ENCODE data around the gene NOTCH2.

The NOTCH2 gene

DNA sequence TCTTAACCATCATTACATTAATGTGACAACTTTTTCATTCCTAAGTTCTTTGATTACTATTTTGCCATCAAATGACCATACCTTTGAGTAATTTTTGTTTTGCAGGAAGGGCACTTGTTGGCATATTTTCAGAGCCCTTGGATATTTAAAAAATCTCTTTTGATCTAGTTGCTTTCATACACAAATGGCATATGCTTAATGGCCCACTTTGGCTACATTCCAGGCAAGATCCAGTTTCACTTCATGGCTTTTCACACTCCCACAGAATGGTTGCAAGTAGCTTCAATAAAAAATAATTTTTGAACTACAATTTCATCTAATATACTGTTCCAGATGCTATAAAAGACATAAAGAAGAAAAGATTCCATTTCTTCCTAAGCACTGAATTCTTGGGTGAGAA lies 191.3 kb downstream of the NOTCH2 start:
- Histone ChIP-seq H3F3A (ENCODE audit: insufficient read depth, low read length) (no peaks in the 10 kb centered on the region), H3K36me3 (replicated peaks; ENCODE audit: insufficient read depth, low read length) (no peaks in the 10 kb centered on the region), H3K4me2 (ENCODE audit: low read depth, low read length) (no peak overlapping the region), H3K4me3 (ENCODE audit: low read length) (no peak overlapping the region), H3K9me2 (replicated peaks; ENCODE audit: insufficient read depth, low read length) (no peaks in the 10 kb centered on the region), H3K79me2 (ENCODE audit: low read length) (no peaks in the 10 kb centered on the region), H2AFZ (ENCODE audit: low read length) (no peak overlapping the region), H3K9ac (ENCODE audit: low read length) (no peak overlapping the region), H3K9me3 (replicated peaks; ENCODE audit: insufficient read depth, low read length) (no peaks in the 10 kb centered on the region), H3K27ac (ENCODE audit: low read length) (no peak overlapping the region), H3K4me1 (ENCODE audit: low read length) (no peaks in the 10 kb centered on the region), H3K27me3 (replicated peaks; ENCODE audit: insufficient read depth, low read length) (no peaks in the 10 kb centered on the region), H4K20me1 (ENCODE audit: insufficient read depth, low read length) (no peaks in the 10 kb centered on the region)
- no peak for DNase-seq
- no peak for TF ChIP-seq EZH2phosphoT487 (IDR thresholded peaks at IDR 0.05; ENCODE audit: low read length)
- TF ChIP-seq, protein P1, sequence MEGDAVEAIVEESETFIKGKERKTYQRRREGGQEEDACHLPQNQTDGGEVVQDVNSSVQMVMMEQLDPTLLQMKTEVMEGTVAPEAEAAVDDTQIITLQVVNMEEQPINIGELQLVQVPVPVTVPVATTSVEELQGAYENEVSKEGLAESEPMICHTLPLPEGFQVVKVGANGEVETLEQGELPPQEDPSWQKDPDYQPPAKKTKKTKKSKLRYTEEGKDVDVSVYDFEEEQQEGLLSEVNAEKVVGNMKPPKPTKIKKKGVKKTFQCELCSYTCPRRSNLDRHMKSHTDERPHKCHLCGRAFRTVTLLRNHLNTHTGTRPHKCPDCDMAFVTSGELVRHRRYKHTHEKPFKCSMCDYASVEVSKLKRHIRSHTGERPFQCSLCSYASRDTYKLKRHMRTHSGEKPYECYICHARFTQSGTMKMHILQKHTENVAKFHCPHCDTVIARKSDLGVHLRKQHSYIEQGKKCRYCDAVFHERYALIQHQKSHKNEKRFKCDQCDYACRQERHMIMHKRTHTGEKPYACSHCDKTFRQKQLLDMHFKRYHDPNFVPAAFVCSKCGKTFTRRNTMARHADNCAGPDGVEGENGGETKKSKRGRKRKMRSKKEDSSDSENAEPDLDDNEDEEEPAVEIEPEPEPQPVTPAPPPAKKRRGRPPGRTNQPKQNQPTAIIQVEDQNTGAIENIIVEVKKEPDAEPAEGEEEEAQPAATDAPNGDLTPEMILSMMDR (IDR thresholded peaks at IDR 0.05; ENCODE audit: low read length) = no peak

DNA sequence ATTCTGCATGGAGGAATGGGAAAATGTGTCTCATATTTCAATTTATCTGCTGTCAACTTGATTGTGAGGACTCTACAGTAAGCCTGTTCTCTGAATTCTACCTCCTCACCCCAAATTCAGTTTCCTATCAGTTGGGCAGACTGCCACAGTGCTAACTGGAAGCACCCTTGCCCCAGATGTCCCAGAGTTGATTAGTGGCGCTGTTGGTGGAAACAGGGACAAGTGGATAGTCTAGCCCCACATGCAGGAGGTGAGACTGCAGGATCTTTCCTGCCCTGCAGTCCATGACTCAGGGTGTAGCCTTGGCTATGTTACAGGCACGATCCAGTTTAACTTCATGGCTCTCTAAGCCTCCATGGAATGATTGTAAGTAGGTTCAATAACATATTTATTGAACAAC lies 195.3 kb downstream of the NOTCH2 start:
- no peak overlapping the region for H3K4me2 ChIP-seq (ENCODE audit: low read depth, low read length)

DNA sequence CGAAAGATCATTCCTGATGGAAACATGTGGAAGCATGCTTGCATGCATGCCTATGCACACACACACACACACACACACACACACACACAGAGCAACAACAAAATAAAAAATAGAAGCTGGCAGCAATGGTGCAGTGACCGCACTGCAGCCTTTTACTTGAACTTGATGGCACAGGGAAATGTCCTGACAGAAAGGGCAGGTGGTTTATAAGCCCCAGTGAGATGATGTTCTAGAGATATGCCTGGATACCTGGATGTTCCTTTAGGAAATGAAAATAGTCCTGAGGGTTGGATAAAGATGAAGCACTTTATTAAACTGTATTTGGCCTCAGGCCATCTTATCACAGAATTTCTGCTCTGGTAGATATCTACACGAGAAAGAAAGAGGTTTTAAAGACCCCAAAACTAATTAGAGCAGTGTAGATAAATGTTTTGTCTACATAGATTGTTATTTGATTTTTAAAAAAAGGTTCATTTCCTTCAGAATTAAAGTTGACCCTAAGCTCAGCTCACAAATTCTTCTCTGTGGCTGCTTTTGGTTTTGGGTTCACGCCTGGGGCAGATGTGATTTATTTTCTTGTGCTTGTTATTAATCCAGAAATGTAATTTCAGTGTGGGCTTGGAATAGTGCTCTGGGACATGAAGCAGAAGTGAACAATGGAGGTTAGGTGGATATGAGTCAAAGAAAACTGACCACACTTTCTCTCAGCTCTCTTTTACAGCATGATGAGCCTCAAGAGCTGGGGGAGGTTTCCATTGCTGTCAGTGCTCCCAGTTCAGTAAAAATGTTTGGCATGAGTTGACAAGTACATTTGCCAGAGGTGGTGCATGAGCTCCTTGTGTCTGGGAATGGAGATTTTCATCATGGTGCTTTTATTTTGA lies 196.1 kb downstream of the NOTCH2 start:
- Histone ChIP-seq H3K4me1 (ENCODE audit: low read length) (no peaks in the 10 kb centered on the region), H3K27me3 (replicated peaks; ENCODE audit: insufficient read depth, low read length) (no peaks in the 10 kb centered on the region), H3K4me3 (ENCODE audit: low read length) (no peak overlapping the region), H3K27ac (ENCODE audit: low read length) (no peak overlapping the region), H3K4me2 (ENCODE audit: low read depth, low read length) (no peak overlapping the region), H3K9me3 (replicated peaks; ENCODE audit: insufficient read depth, low read length) (no peaks in the 10 kb centered on the region), H4K20me1 (ENCODE audit: insufficient read depth, low read length) (no peaks in the 10 kb centered on the region), H3K79me2 (ENCODE audit: low read length) (no peaks in the 10 kb centered on the region), H3K9me2 (replicated peaks; ENCODE audit: insufficient read depth, low read length) (no peaks in the 10 kb centered on the region), H3K36me3 (replicated peaks; ENCODE audit: insufficient read depth, low read length) (no peaks in the 10 kb centered on the region), H2AFZ (ENCODE audit: low read length) (no peak overlapping the region), H3F3A (ENCODE audit: insufficient read depth, low read length) (no peaks in the 10 kb centered on the region), H3K9ac (ENCODE audit: low read length) (no peak overlapping the region)
- DNase-seq = no peak
- TF ChIP-seq EZH2 (optimal IDR thresholded peaks at IDR 0.05; ENCODE audit: low read depth, low read length) = no peak
- TF ChIP-seq EZH2phosphoT487 (IDR thresholded peaks at IDR 0.05; ENCODE audit: low read length) = no peak
- TF ChIP-seq, protein P1 (IDR thresholded peaks at IDR 0.05; ENCODE audit: low read length) = no peak

More for the DNA sequence above, 195.3 kb downstream of the NOTCH2 start:
- H3K4me1 ChIP-seq (ENCODE audit: low read length) = no peaks in the 10 kb centered on the region
- H3K9ac ChIP-seq (ENCODE audit: low read length) = no peak overlapping the region
- no peaks in the 10 kb centered on the region for H3F3A ChIP-seq (ENCODE audit: insufficient read depth, low read length)
- TF ChIP-seq, protein P1 (IDR thresholded peaks at IDR 0.05; ENCODE audit: low read length) = no peak
- TF ChIP-seq EZH2phosphoT487 (IDR thresholded peaks at IDR 0.05; ENCODE audit: low read length) (no peak), EZH2 (optimal IDR thresholded peaks at IDR 0.05; ENCODE audit: low read depth, low read length) (no peak)
- no peaks in the 10 kb centered on the region for H3K36me3 ChIP-seq (replicated peaks; ENCODE audit: insufficient read depth, low read length)
- no peak overlapping the region for H3K27ac ChIP-seq (ENCODE audit: low read length)
- no peak overlapping the region for H2AFZ ChIP-seq (ENCODE audit: low read length)
- H4K20me1 ChIP-seq (ENCODE audit: insufficient read depth, low read length) = no peaks in the 10 kb centered on the region
- no peaks in the 10 kb centered on the region for H3K79me2 ChIP-seq (ENCODE audit: low read length)
- no peaks in the 10 kb centered on the region for H3K9me3 ChIP-seq (replicated peaks; ENCODE audit: insufficient read depth, low read length)
- no peaks in the 10 kb centered on the region for H3K27me3 ChIP-seq (replicated peaks; ENCODE audit: insufficient read depth, low read length)
- DNase-seq = no peak
- no peaks in the 10 kb centered on the region for H3K9me2 ChIP-seq (replicated peaks; ENCODE audit: insufficient read depth, low read length)
- no peak overlapping the region for H3K4me3 ChIP-seq (ENCODE audit: low read length)
